ENCODE measurements around the gene PDCD7.
"Not testable (repeated sequence)": the region's sequence is repeated elsewhere in the genome, so short reads cannot be mapped to it uniquely, and the experiment has no call there.

The PDCD7 gene

DNA sequence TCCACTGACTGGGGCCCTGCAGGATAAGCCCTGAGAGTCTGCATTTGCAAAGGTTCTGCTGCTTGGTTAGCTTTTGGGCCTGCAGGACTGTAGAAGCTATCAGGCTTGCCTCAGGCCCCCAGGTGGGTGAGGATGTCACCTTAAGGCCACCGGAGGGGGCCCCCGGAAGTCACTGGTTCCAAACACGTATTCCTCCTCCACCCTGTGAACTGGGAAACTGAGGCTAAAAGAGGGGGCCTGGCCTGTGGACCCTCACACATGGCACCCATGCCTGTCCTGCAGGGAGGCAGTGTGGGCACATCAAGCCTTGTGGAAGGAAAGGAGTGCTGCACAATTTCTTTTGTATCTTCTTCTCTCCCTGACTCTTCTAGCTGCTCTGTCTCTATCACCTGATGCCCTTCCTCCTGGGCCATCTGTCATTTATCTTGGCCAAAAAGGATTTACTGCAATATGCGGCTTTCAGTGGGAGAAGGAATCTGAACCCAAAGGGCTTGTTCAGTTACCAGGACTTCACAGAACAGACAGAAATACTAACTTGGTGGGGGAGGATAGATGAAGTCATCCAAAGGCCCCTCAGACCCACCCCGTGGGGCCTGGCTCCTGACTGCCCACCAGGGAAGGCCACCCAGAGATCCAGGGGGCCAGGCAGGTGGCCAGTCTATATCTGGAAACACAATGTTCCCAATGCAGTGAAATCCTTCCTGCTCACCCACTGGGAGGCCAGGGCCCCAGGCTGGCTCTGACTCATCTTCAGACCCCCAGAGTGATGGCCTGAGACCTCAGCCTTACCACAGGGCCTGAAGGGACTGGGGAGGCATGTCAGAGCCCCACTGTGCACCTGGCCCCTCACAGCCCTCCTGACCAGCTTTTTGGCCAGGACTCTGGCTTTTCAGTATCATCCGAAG lies 36.9 kb downstream of the PDCD7 start:
- no peaks in the 10 kb centered on the region for H3K27me3 ChIP-seq (ENCODE audit: insufficient read depth, low read length)
- H3K4me1 ChIP-seq (ENCODE audit: insufficient read depth, low read length): no peaks in the 10 kb centered on the region
- H3K27ac ChIP-seq (ENCODE audit: low read length): no peak overlapping the region
- H3K9ac ChIP-seq (ENCODE audit: low read depth, low read length): no peak overlapping the region
- H3K36me3 ChIP-seq (ENCODE audit: insufficient read depth, low read depth, low read length): peaks cover 16% of the 10 kb centered on the region; the same call in 1 of the 2 replicates
- no peak overlapping the region for H3K4me3 ChIP-seq (ENCODE audit: low read length)
- H3K9me3 ChIP-seq (ENCODE audit: insufficient read depth, low read depth, low read length): no peaks in the 10 kb centered on the region

DNA sequence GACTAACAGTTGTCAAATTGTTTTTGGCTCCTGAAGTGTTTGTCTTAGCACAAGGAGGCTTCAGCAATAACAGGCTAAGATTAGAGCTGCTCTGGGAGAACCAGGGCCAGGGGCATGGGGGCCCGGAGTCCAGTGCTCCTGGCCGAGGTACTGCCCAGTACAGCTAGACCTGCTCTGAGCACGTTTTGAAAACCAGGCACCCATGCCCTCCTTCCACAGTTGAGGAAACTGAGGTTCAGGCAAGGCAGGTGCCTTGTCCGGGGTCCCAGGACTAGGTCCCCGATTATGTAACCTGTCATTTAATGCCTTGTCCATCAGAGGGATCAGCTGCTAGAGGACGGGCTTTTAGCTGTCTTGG lies 37.9 kb downstream of the PDCD7 start:
- H3K9me3 ChIP-seq (ENCODE audit: insufficient read depth, low read depth, low read length): no peaks in the 10 kb centered on the region
- H3K4me1 ChIP-seq (ENCODE audit: insufficient read depth, low read length): no peaks in the 10 kb centered on the region
- H3K9ac ChIP-seq (ENCODE audit: low read depth, low read length): no peak overlapping the region
- no peaks in the 10 kb centered on the region for H3K27me3 ChIP-seq (ENCODE audit: insufficient read depth, low read length)
- H3K4me3 ChIP-seq (ENCODE audit: low read length): no peak overlapping the region
- no peak overlapping the region for H3K27ac ChIP-seq (ENCODE audit: low read length)
- peaks cover 16% of the 10 kb centered on the region; the same call in 1 of the 2 replicates for H3K36me3 ChIP-seq (ENCODE audit: insufficient read depth, low read depth, low read length)

DNA sequence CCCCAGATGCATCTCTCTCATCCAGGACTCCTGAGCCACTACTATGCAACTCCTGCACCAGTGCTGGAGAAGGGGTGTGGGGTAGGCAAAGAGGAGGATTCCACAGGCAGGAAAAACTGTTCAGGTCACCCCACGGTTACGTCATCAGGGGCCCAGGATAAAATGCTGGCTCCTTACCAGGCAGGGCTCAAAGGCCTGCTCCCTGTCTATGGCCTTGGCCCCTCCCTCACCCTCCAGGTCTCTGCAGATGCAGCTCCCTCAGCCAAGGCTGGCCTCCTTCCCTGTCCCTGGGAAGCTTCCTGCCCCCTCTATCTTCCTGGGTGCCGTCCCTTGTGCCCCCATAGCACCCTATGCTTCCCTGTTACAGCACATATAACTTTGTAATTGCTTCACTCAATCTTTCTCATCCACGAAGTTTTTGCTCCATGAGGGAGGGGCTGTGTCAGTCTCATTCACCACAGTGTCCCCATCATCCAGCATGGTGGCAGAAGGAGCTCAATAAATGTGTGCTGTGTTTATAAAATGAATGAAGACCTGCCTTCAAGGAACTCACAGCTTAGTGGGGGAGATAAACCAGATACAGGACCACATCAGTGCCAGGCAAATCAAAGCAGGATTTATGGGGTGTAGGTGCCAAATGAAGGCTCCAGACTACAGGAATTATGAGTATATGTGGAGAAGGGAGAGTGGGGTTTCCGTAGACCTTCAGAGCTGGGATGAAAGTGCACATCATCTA lies 38.4 kb downstream of the PDCD7 start:
- H3K27me3 ChIP-seq (ENCODE audit: insufficient read depth, low read length): no peaks in the 10 kb centered on the region
- no peak overlapping the region for H3K27ac ChIP-seq (ENCODE audit: low read length)
- H3K4me3 ChIP-seq (ENCODE audit: low read length): no peak overlapping the region
- H3K36me3 ChIP-seq (ENCODE audit: insufficient read depth, low read depth, low read length): peaks cover 16% of the 10 kb centered on the region; the same call in 1 of the 2 replicates
- H3K9me3 ChIP-seq (ENCODE audit: insufficient read depth, low read depth, low read length): no peaks in the 10 kb centered on the region
- H3K9ac ChIP-seq (ENCODE audit: low read depth, low read length): no peak overlapping the region
- H3K4me1 ChIP-seq (ENCODE audit: insufficient read depth, low read length): no peaks in the 10 kb centered on the region

DNA sequence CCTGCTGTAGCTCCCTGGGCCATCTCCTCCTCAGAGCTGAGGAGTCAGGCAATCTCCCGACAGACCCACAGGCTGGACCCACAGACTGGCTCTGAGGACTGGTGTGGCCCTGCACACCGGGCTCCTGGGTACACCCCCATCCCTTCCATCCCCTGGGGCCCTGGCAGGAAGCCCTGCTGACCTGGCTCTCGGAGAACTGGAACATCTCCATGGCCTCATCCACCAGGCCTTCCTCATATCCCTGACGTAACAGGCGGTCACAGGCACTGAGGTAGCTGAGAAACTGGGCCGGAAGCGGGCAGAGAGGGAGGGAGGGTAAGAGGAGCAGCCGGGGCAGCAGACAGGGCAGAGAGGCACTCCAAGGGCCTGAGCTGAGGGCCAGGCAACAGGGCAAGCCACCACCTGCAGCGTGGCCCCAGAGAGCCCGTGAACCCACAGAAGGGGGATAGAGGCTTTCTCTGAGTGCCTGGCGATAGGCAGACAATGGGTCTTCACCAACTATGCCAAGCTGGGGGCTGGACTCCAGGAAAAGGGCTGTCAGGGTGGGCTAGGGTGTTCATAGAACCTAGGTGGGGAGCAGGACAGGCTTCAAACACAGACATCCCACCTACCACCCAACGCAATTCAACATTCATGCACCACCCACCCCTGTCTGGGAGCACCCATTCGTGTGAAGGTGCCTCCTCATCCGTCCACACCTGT lies 39.2 kb downstream of the PDCD7 start:
- Histone ChIP-seq H3K4me1 (ENCODE audit: insufficient read depth, low read length) (no peaks in the 10 kb centered on the region), H3K36me3 (ENCODE audit: insufficient read depth, low read depth, low read length) (peaks cover 16% of the 10 kb centered on the region; the same call in 1 of the 2 replicates), H3K27ac (ENCODE audit: low read length) (no peak overlapping the region), H3K4me3 (ENCODE audit: low read length) (no peak overlapping the region), H3K9me3 (ENCODE audit: insufficient read depth, low read depth, low read length) (no peaks in the 10 kb centered on the region), H3K27me3 (ENCODE audit: insufficient read depth, low read length) (no peaks in the 10 kb centered on the region), H3K9ac (ENCODE audit: low read depth, low read length) (no peak overlapping the region)

DNA sequence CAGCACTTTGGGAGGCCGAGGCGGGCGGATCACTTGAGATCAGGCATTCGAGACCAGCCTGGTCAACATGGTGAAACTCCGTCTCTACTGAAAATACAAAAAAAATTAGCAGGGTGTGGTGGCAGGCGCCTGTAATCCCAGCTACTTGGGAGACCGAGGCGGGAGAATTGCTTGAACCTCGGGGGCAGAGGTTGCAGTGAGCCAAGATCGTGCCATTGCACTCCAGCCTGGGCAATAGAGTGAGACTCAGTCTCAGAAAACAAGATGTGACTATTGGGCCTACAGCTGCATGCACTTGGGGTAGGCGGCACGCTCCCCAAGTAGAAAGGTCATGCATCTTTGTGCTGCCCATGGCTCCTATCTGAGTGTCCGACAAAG lies 39.8 kb downstream of the PDCD7 start:
- not testable (repeated sequence) for H3K27ac ChIP-seq (ENCODE audit: low read length); H3K9me3 ChIP-seq (ENCODE audit: insufficient read depth, low read depth, low read length); H3K27me3 ChIP-seq (ENCODE audit: insufficient read depth, low read length); H3K4me1 ChIP-seq (ENCODE audit: insufficient read depth, low read length); H3K9ac ChIP-seq (ENCODE audit: low read depth, low read length); H3K36me3 ChIP-seq (ENCODE audit: insufficient read depth, low read depth, low read length); H3K4me3 ChIP-seq (ENCODE audit: low read length)

DNA sequence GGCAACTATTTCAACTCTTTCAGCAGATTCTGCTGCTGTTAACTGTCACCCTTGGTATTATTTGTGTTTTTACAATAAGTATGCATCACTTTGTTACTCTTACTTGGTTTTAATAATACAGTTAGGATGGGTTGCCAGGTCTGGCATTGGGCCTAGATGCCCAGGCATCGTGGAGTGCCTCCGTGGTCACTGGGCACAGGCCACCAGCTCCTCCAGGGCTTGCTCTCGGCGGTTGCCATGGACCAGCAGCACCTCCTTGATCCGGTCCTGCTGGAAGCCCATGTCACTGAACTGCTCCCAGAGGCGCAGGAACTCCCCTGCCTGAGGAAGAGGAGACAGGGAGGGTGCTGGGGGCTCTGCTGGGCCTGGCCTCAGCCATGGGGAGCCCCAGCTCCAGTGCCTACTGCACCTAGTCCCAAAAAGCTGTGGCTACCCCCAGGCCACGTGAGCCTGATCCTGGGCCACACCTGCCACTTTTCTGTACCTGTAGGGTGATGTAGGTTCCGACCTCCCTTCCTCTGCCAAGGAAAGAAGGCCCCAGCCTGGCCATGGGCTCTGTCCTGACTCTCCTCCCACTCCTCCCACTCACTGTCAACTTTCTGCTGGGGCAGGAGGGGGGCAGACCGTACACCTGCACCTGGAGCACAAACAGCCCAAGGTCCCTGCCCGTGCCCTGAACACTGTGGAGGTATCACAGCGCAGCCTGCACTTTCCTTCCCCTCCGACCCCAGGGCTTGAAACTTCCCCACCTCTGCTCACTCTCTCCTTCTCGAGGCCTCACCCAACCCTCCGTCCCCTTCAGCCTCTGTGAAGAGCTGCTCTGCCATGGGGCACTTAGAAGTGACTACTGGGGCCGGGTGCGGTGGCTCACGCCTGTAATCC lies 40.5 kb downstream of the PDCD7 start:
- Histone ChIP-seq H3K4me1 (ENCODE audit: insufficient read depth, low read length) (no peaks in the 10 kb centered on the region; the same call in 1 of the 2 replicates), H3K9ac (ENCODE audit: low read depth, low read length) (no peak overlapping the region), H3K27ac (ENCODE audit: low read length) (no peak overlapping the region), H3K4me3 (ENCODE audit: low read length) (no peak overlapping the region), H3K27me3 (ENCODE audit: insufficient read depth, low read length) (no peaks in the 10 kb centered on the region), H3K9me3 (ENCODE audit: insufficient read depth, low read depth, low read length) (no peaks in the 10 kb centered on the region), H3K36me3 (ENCODE audit: insufficient read depth, low read depth, low read length) (peaks cover 3% of the 10 kb centered on the region; the same call in 1 of the 2 replicates)

DNA sequence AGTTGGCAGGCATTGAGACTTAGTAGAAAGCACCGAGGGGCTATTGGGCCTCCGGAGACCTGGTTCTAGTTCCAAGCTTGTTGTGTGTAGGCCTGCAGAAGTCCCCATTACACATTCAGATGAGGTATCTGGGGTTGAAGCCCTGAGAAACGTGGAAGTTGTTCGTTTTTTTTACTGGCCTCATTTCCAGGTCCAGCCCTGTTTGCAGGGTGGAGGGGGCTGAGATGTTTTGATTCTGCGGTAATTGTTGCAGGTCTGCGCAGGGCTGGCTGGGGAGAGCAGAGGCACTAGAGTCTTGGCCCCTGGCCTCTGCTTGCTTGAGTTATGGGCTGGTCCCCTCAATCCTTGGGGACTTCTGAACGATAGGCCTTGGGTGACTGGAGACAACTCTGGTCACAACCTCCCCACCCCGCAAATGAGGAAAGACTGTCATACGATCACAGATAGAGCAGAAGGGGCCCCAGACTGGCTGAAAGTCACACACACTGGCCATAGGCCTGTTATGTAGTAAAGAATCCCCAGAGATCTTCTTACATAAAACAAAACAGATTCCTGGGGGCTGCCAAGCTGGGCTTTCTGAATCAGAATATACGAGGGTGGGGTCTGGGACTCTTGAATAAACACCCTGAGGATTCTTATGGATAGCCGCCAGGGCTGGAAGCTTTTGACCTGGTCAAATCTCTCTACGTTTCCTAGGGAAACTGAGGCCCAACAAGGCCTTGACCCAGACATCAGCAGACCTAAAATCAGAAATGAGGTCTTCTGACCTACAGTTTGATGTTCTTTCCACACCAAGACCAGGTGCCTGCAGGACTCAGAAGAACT lies 41.5 kb downstream of the PDCD7 start:
- no peak overlapping the region for H3K27ac ChIP-seq (ENCODE audit: low read length)
- no peaks in the 10 kb centered on the region for H3K36me3 ChIP-seq (ENCODE audit: insufficient read depth, low read depth, low read length)
- no peak overlapping the region for H3K9ac ChIP-seq (ENCODE audit: low read depth, low read length)
- no peaks in the 10 kb centered on the region for H3K9me3 ChIP-seq (ENCODE audit: insufficient read depth, low read depth, low read length)
- no peaks in the 10 kb centered on the region for H3K27me3 ChIP-seq (ENCODE audit: insufficient read depth, low read length)
- H3K4me3 ChIP-seq (ENCODE audit: low read length): no peak overlapping the region
- no peaks in the 10 kb centered on the region; the same call in 1 of the 2 replicates for H3K4me1 ChIP-seq (ENCODE audit: insufficient read depth, low read length)

DNA sequence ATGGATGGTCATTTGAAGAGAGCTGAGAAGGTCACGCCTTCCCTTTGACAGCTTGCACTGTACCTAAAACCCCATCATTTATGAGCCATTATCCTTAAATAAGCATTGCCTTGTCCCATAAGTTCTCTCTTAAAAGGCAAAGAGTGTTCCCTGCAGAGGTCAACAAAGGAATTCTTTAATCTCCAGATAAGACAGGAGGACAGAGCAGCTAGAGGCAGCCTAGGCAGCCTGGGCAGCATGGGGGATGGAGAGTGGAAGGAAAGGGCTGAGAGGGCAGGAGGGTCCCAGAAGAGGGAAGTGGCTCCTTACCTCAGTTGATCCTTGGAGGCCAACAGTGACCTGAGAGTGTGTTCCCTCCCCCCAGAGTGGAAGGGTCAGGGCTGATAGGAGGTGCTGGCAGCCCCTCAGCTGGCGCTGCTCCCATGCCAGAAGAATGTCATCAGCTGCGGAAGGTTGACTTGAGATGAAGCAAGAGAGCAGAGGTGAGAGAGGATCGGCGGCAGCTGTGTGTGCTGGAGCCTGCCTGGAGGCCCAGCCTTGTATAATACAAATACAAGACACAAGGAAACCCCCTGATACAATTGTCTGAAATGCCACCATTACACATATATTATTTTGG lies 44.3 kb downstream of the PDCD7 start:
- Histone ChIP-seq H3K36me3 (ENCODE audit: insufficient read depth, low read depth, low read length) (no peaks in the 10 kb centered on the region), H3K9ac (ENCODE audit: low read depth, low read length) (no peak overlapping the region), H3K27ac (ENCODE audit: low read length) (no peak overlapping the region), H3K9me3 (ENCODE audit: insufficient read depth, low read depth, low read length) (no peaks in the 10 kb centered on the region), H3K4me1 (ENCODE audit: insufficient read depth, low read length) (peaks cover 4% of the 10 kb centered on the region), H3K27me3 (ENCODE audit: insufficient read depth, low read length) (peaks cover 6% of the 10 kb centered on the region; the same call in 1 of the 2 replicates), H3K4me3 (ENCODE audit: low read length) (no peak overlapping the region)

DNA sequence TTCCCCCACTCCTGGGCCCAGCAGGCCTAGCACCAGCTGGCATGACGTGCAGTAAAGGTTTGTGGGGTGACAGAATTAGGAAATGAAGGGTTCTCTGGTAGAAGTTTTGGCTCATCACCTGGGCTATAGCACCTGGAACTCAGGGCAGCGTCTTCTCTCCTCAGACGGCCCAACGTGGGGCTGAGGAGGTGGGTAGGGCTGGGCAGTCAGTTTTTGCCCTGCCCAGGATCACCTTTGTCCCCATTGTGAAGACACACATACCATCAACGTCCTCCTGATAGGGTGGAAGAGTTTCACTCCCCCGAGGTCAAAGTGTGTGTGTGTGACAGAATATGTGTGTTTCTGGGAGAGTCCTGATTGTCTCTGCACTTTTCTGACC lies 45.0 kb downstream of the PDCD7 start:
- no peak overlapping the region for H3K9ac ChIP-seq (ENCODE audit: low read depth, low read length)
- no peaks in the 10 kb centered on the region for H3K36me3 ChIP-seq (ENCODE audit: insufficient read depth, low read depth, low read length)
- peaks cover 9% of the 10 kb centered on the region; the same call in 1 of the 2 replicates for H3K27me3 ChIP-seq (ENCODE audit: insufficient read depth, low read length)
- no peaks in the 10 kb centered on the region for H3K9me3 ChIP-seq (ENCODE audit: insufficient read depth, low read depth, low read length)
- H3K4me3 ChIP-seq (ENCODE audit: low read length): no peak overlapping the region
- no peak overlapping the region for H3K27ac ChIP-seq (ENCODE audit: low read length)
- peaks cover 11% of the 10 kb centered on the region for H3K4me1 ChIP-seq (ENCODE audit: insufficient read depth, low read length)

DNA sequence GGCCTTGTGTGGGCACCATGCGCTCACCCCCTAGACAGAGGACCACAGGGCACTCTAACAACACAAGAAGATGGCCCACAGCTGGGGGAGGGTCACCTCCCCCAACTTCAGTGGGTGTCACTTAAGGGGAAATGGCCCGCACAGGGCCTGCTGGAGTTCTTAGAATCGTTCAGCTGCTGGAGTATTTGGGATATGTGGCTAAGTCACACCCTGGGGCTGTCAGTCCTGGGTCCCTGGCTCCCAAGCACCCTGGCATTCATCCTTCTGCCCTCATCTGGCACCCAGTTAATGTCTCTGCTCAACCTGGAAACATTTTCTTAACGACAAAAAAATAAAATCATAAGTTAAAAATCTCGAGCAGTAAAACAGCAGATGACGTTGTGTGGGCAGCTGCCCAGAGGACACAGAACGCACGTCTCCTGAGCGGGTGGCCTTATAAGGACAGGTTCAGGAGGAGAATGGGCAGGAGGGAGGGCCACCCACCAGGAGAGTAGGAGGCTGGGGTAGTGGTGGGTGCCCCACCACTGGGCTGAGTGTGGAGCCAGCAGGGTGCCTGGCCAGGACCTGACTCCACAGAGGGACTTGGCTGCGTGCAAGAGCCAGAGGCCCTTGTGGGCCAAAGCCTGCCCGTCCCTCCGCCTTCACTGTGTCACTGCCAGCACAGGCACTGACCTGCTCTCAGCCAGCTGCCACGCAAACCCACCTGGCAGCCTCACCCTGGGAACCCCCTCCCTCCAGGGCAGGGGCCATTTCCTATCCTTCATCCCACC lies 45.5 kb downstream of the PDCD7 start:
- H3K27me3 ChIP-seq (ENCODE audit: insufficient read depth, low read length): peaks cover 9% of the 10 kb centered on the region; the same call in 1 of the 2 replicates
- H3K27ac ChIP-seq (ENCODE audit: low read length): no peak overlapping the region
- no peak overlapping the region for H3K9ac ChIP-seq (ENCODE audit: low read depth, low read length)
- H3K9me3 ChIP-seq (ENCODE audit: insufficient read depth, low read depth, low read length): no peaks in the 10 kb centered on the region
- no peak overlapping the region for H3K4me3 ChIP-seq (ENCODE audit: low read length)
- no peaks in the 10 kb centered on the region for H3K36me3 ChIP-seq (ENCODE audit: insufficient read depth, low read depth, low read length)
- H3K4me1 ChIP-seq (ENCODE audit: insufficient read depth, low read length): peaks cover 16% of the 10 kb centered on the region
